ENCODE data around the gene CEP170B. TPM values are rescaled to one million over a fixed set of nuclear protein-coding genes. Genes with fewer than 3 reads are reported as not detected.

The CEP170B gene
- total RNA-seq (2022; extraction: Qiagen RNA extraction), result 13.7 to 29.4 TPM (median 25.8 TPM) in 5 replicates

GRCh38 chr14:104865081-104865630 lies at the start of gene CEP170B:
TSS of gene CEP170B (plus strand) at chr14:104865268. CDS start at chr14:104868451, 3,183 bp downstream.

GRCh38 chr14:104924421-104925213 lies 59.5 kb downstream of the CEP170B start, which contains the start of gene PLD4:
TSS of gene PLD4 (plus strand) at chr14:104924879. CDS start at chr14:104927141, 2,262 bp downstream.

Other genes starting within 250 kb of the CEP170B start
- gene INF2, start 175.7 kb upstream of the CEP170B start, total RNA-seq (2022; extraction: Qiagen RNA extraction), result 61.9 to 126 TPM (median 116 TPM) in 5 replicates
- gene ADSS1, start 141.0 kb upstream of the CEP170B start, total RNA-seq (2022; extraction: Qiagen RNA extraction), result 5.1 to 6.7 TPM (median 5.5 TPM) in 5 replicates
- 126 to 174 TPM (median 153 TPM) in 5 replicates for gene SIVA1, start 112.1 kb upstream of the CEP170B start, total RNA-seq (2022; extraction: Qiagen RNA extraction)
- 74.0 to 112 TPM (median 105 TPM) in 5 replicates for gene AKT1, start 69.5 kb upstream of the CEP170B start, total RNA-seq (2022; extraction: Qiagen RNA extraction)
- 2.0 to 3.2 TPM (median 2.9 TPM) in 5 replicates for gene ZBTB42, start 64.2 kb upstream of the CEP170B start, total RNA-seq (2022; extraction: Qiagen RNA extraction)
- gene PLD4, start 59.6 kb downstream of the CEP170B start, total RNA-seq (2022; extraction: Qiagen RNA extraction), result 0.02 to 0.23 TPM in 2 of 5 replicates, not detected in the others
- 200 to 252 TPM (median 220 TPM) in 5 replicates for gene AHNAK2, start 113.1 kb downstream of the CEP170B start, total RNA-seq (2022; extraction: Qiagen RNA extraction)
- gene CLBA1, start 120.5 kb downstream of the CEP170B start, total RNA-seq (2022; extraction: Qiagen RNA extraction), result 14.3 to 17.6 TPM (median 15.2 TPM) in 5 replicates
- gene CDCA4, start 155.8 kb downstream of the CEP170B start, total RNA-seq (2022; extraction: Qiagen RNA extraction), result 40.3 to 44.6 TPM (median 42.2 TPM) in 5 replicates
- gene GPR132, start 200.2 kb downstream of the CEP170B start, total RNA-seq (2022; extraction: Qiagen RNA extraction), result 0.32 to 0.86 TPM (median 0.54 TPM) in 5 replicates

Measured in A549 treated with dexamethasone at 1 μM for 4 hours (cell line).